Subcutaneous adipose tissue (tissue), 4 donors: ENCODE results near the gene STAT5A. TPM values are rescaled to one million over a fixed set of nuclear protein-coding genes. Genes with fewer than 3 reads are reported as not detected.

Source experiments
- total RNA-seq, 4 donors: library from RNA; depleted of rRNA; stranded (reverse); fragments of >200 nt; gene quantifications; one replicate each; pipeline ENCODE4 v1.1.0, GENCODE V29; 2016
- TF ChIP-seq, protein P1 (sequence below): fragments of 450-650 bp; IDR thresholded peaks from one replicate; pipeline ENCODE4 v1.5.1; 2016; ENCODE audit warnings: low read depth, mild to moderate bottlenecking, control low read depth, antibody characterized with exemption, moderate library complexity

STAT5A gene
- total RNA-seq, 4 donors from 2014 or later: 158 to 721 (median 285) TPM

- TF ChIP-seq, protein P1, sequence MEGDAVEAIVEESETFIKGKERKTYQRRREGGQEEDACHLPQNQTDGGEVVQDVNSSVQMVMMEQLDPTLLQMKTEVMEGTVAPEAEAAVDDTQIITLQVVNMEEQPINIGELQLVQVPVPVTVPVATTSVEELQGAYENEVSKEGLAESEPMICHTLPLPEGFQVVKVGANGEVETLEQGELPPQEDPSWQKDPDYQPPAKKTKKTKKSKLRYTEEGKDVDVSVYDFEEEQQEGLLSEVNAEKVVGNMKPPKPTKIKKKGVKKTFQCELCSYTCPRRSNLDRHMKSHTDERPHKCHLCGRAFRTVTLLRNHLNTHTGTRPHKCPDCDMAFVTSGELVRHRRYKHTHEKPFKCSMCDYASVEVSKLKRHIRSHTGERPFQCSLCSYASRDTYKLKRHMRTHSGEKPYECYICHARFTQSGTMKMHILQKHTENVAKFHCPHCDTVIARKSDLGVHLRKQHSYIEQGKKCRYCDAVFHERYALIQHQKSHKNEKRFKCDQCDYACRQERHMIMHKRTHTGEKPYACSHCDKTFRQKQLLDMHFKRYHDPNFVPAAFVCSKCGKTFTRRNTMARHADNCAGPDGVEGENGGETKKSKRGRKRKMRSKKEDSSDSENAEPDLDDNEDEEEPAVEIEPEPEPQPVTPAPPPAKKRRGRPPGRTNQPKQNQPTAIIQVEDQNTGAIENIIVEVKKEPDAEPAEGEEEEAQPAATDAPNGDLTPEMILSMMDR: no peak
Measured at GRCh38 chr17:42249681-42250446, 38.4 kb upstream of the STAT5A start.

- TF ChIP-seq, protein P1: no peak
Measured at GRCh38 chr17:42251115-42251514, 37.2 kb upstream of the STAT5A start.

DNA sequence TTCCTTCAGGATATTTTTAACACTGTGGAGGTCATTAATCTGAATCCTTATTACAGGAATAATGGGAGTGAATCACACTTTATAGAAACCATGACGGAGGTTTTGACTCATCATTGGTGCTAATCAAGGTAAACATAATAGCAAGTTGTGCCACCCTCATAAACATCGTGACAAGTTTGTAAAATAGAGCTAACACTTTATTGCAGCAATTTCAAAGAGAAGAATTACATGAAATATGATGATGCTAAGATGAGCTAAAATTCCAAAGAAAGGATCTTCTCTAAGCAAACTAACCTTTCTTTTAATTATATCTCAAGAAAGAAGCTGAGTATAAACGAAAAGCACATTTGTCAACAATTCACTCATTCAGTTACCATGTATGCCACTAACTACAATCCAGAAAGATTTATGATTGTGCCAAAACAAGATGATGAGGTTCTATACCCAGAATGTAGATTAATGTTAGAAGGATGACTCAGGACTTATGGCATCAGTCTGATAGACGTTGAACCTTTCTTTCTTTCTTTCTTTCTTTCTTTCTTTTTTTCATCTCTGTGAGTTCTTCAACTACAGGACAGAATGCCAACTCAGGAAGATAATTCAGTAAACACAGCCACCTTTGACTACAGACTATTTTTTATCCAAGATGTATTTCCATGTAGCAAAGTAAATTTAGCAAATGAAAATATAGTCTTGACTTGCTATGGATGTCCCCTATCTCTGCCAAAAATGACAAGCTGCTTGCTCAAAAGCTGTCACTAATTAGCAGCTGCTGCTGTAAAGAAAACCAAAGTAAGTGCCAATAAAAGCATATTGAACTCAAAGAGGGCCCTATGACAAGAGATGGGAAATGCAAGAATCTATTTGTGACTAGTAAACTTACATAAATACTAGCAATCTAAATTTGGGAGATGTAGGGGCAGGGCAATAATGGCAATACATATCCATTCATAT, 35.4 kb upstream of the STAT5A start:
- TF ChIP-seq, protein P1: no peak

GRCh38 chr17:42253578-42253977, 34.7 kb upstream of the STAT5A start:
- TF ChIP-seq, protein P1: no peak

DNA sequence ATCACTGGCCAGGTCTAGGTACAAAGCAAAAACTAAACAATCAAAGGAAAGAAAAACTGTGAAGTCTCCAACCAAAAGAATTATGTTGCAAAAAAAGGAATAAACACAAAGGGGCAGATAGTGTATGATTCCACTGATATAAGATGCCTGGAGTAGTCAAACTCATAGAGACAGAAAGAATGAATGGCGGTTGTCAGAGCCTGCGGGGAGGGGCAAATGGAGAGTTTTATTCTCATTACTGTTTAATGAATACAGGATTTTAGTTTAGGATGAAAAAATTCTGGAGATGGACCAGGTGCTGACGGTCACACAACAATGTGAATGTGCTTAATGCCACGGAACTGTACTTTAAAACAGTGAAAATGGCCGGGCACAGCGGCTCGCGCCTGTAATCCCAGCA, 32.9 kb upstream of the STAT5A start:
- TF ChIP-seq, protein P1: no peak

DNA sequence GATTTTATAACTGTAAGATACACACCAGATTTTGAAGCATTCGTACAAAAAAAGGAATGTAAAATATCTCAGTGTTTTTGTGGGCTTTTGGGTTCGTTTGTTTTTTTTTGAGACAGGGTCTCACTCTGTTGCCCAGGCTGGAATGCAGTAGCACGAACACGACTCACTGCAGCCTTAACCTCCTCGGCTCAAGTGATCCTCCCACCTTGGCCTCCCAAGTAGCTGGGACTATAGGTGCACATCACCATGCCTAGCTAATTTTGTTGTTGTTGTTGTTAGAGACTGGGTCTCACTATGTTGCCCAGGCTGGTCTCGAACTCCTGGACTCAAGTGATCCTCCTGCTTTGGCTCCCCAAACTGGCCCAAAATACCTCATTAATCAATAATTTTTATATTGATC, 28.0 kb upstream of the STAT5A start:
- TF ChIP-seq, protein P1: no peak

GRCh38 chr17:42266462-42266861, 21.8 kb upstream of the STAT5A start:
- TF ChIP-seq, protein P1: no peak
